ENCODE results near the gene XRCC5.

DNA sequence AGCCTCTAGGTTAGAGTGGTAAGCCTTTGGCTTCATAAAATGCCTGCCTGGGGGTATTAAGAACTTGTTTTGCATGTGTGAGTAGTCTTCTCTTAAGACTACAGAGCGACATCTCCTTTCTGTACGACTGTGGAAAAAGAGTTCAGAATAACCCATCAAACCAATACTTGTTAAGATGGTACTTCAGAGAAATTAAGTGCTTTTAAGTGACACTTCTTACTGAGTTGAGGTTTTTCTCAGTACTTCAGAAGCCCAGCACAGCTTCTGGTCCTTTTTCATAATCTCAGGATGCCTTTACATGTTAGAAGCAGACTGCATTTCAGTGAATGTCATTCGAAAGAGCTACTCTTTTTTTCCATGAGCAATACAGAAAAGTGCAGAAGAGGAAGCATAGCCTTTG lies 10.8 kb downstream of the XRCC5 start:
- TF ChIP-seq POLR2A (IDR thresholded peaks at IDR 0.05) (no peak), CTCF (IDR thresholded peaks at IDR 0.05) (no peak)
